ENCODE results near the gene YY1.

- peak; percentile 52 to 86 (median 74) for TF ChIP-seq POLR2AphosphoS5 (IDR thresholded peaks at IDR 0.05)
- no peak for TF ChIP-seq CTCF (IDR thresholded peaks at IDR 0.05)
These were observed at the start of gene YY1 for GRCh38 chr14:100238419-100239210.
